Left ventricle myocardium inferior (tissue), 1 donor: Measurements from ENCODE around the gene DPF3. TPM values are rescaled to one million over a fixed set of nuclear protein-coding genes. Genes with fewer than 3 reads are reported as not detected.
A peak's percentile ranks its signal among the peaks of the same experiment; 100 is the strongest.

Source experiments
- DNase-seq: peaks from one replicate; pipeline ENCODE4 v3.0.0-alpha.2; 2020
- H3K27ac ChIP-seq: fragments of 200-600 bp; replicated peaks from 2 replicates; pipeline ENCODE4 v1.8.0; 2021
- H3K27me3 ChIP-seq: fragments of 200-600 bp; 2 replicates; pipeline ENCODE4 v1.8.0; 2021; ENCODE audit warnings: low read depth
- H3K36me3 ChIP-seq: fragments of 200-600 bp; 2 replicates; pipeline ENCODE4 v1.8.0; 2021
- H3K4me1 ChIP-seq: fragments of 200-600 bp; 2 replicates; pipeline ENCODE4 v1.8.0; 2021
- H3K4me3 ChIP-seq: fragments of 200-600 bp; 2 replicates; pipeline ENCODE4 v1.8.0; 2021; ENCODE audit warnings: mild to moderate bottlenecking, moderate library complexity
- H3K9me3 ChIP-seq: fragments of 200-600 bp; replicated peaks from 2 replicates; pipeline ENCODE4 v1.8.0; 2021
- intact Hi-C: fragments of 100-400 bp; cut with micrococcal nuclease; formaldehyde crosslinking; loops from one replicate; pipeline ENCODE4 v1.11.0; 2022
- total RNA-seq: library from RNA; stranded (reverse); fragmentation: NEBNext Ultra II Directional; extraction: Animal tissue kit (Norgen Biotek cat#: 25700); gene quantifications from one replicate; pipeline ENCODE4 v1.2.1, GENCODE V29; 2021
- TF ChIP-seq, protein P1 (sequence below): fragments of 200-600 bp; IDR thresholded peaks from 2 replicates; pipeline ENCODE4 v1.8.0; 2021; ENCODE audit warnings: antibody characterized with exemption, mild to moderate bottlenecking, borderline replicate concordance
- donor health status: DM: no; HTN: yes; CAD: no; lungs with severe emphysema.

The DPF3 gene
- total RNA-seq, 1 donor from 2014 or later: 37.7 TPM

DNA sequence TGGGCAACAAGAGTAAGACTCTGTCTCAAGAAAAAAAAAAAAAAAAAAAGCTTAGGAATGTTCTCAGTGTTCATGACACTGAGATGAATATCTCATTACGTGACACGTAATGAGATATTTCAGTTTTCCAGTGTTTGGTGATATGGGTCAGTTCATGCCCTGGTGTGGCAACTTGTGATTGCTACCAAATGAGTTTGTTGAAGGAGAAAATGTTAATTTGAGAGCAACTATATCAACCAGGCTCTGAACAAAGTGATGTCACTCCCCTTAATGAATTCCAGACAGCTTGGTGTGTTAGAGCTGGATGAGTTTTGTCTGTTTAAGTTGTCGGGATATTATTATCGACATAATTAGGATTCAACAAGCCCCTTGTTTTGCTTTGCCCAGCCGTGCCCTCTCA, 211.7 kb downstream of the DPF3 start:
- intact Hi-C loops: no loop called here
- no peaks in the 10 kb centered on the region for H3K9me3 ChIP-seq
- H3K4me3 ChIP-seq: no peak overlapping the region
- no peak overlapping the region for H3K27ac ChIP-seq
- DNase-seq: no peak
- H3K36me3 ChIP-seq: peaks cover 3% of the 10 kb centered on the region
- peaks cover 14% of the 10 kb centered on the region for H3K4me1 ChIP-seq
- TF ChIP-seq, protein P1, sequence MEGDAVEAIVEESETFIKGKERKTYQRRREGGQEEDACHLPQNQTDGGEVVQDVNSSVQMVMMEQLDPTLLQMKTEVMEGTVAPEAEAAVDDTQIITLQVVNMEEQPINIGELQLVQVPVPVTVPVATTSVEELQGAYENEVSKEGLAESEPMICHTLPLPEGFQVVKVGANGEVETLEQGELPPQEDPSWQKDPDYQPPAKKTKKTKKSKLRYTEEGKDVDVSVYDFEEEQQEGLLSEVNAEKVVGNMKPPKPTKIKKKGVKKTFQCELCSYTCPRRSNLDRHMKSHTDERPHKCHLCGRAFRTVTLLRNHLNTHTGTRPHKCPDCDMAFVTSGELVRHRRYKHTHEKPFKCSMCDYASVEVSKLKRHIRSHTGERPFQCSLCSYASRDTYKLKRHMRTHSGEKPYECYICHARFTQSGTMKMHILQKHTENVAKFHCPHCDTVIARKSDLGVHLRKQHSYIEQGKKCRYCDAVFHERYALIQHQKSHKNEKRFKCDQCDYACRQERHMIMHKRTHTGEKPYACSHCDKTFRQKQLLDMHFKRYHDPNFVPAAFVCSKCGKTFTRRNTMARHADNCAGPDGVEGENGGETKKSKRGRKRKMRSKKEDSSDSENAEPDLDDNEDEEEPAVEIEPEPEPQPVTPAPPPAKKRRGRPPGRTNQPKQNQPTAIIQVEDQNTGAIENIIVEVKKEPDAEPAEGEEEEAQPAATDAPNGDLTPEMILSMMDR: no peak
- H3K27me3 ChIP-seq: no peaks in the 10 kb centered on the region

DNA sequence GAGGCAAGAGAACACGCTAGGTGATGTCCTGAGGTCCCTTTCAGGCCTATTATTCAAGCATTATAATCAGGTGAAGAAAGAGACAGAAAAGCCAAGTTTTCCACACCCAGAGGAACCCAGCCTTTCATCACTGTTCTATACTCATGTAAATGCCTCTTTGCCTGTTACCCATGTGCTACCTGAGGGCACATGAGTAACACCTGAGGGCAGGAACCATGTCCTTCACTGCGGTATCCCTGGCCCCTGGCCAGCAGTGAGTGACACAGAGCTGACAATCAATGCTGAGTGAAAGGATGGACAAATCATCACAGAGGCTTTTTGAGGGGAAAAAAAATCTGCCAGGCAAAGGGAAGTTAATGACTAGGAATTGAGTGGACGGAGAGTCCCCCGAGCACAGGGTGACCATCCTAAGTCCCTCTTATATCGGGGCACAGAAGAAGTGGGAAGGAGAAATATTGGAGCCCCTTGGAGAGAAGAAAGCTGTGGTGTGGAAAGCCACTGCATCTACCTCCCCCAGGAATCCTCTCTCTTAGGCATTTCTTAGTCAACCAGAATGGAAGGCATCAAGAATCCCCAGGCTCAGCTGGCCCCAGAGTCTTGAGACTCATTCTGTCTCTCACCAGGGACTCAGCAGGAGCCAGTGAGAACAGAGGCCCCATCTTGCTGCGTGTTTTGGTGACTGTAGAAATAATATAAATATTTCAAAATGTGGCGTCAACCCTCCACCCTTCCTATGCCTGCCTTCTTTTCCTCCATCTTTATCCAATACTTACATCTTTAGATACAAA, 212.9 kb downstream of the DPF3 start:
- no peak overlapping the region for H3K27ac ChIP-seq
- intact Hi-C loops: no loop called here
- H3K27me3 ChIP-seq: no peaks in the 10 kb centered on the region
- H3K9me3 ChIP-seq: no peaks in the 10 kb centered on the region
- peaks cover 11% of the 10 kb centered on the region for H3K4me1 ChIP-seq
- H3K4me3 ChIP-seq: no peak overlapping the region
- DNase-seq: no peak
- peaks cover 3% of the 10 kb centered on the region for H3K36me3 ChIP-seq
- TF ChIP-seq, protein P1: no peak

DNA sequence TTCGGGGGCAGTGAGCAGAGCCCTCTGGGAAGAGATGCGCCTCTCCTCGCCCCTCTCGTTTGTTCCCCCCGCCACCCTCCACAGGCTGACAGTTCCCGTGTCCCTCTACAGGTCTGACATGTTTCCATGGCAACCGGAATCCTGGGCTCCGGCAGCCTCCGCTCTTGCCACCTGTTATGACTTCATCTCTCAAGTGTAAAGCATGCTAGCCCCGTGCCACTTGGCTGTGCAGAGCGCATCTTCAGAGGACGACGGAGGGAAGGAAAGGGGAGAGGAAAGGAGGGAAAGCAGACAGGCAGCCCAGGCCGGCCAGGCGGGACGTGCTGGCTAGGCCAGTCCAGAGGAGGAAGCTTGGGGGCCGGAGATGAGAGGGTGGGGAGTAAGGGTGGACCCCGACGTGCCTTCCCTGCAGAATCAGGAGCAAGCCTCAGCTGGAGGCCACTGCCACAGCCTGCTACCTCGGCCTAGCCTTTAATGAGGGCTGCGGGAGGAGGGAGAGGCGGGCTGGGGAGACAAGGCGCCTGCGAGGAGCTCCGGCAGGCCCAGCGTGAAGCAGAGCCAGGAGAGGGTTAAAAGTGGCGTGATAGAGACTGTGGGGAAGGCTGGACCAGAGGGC, 214.3 kb downstream of the DPF3 start:
- no peak overlapping the region for H3K27ac ChIP-seq
- no peak overlapping the region for H3K4me3 ChIP-seq
- H3K36me3 ChIP-seq: peaks cover 4% of the 10 kb centered on the region
- H3K4me1 ChIP-seq: peaks cover 11% of the 10 kb centered on the region
- intact Hi-C loops: no loop called here
- no peaks in the 10 kb centered on the region for H3K27me3 ChIP-seq
- no peaks in the 10 kb centered on the region for H3K9me3 ChIP-seq
- TF ChIP-seq, protein P1: no peak
- DNase-seq: no peak

DNA sequence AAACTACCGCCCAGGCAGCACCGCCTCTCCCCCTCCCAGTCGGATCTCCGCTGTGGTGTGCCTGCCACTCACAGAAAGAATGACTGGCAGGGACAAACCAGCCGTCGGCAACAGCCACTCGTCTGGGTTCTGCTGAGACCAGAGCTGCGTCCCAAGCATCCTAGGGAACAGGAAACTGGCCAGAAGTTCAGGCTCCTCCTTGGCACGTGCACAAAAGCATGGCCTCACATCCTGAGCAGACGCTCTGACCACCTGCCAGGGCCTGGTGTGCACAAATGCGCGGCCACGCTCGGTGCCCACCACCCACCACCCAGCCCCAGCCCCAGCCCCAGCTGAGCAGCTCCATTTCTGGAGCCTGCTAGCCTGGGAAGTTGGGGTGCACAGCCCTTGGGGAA, 214.8 kb downstream of the DPF3 start:
- Histone ChIP-seq H3K4me3 (no peak overlapping the region), H3K27me3 (no peaks in the 10 kb centered on the region), H3K36me3 (peaks cover 8% of the 10 kb centered on the region), H3K27ac (no peak overlapping the region), H3K9me3 (no peaks in the 10 kb centered on the region), H3K4me1 (peaks cover 11% of the 10 kb centered on the region)
- intact Hi-C loops: no loop called here
- DNase-seq: peak; percentile 37
- TF ChIP-seq, protein P1: no peak

DNA sequence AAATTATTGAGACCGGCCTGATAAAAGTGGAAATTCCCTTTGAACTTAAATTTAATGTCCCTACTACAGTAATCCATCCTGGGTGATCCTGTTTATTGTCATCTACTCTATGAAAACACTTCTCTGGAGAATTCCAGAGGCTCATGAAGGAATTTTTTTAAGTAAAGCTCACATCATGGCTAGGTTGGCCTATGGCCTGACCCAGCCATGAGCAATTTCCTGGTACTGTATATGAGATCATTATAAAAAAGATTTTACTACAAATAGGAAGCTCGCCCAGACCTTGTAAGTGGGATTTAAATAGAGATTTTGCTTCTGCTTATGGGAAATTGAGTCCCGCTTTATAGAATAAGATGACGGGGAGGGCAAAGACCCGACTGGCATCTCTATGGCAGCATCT, 215.5 kb downstream of the DPF3 start:
- peaks cover 11% of the 10 kb centered on the region for H3K4me1 ChIP-seq
- intact Hi-C loops: no loop called here
- H3K36me3 ChIP-seq: peaks cover 10% of the 10 kb centered on the region
- no peak overlapping the region for H3K27ac ChIP-seq
- no peak for DNase-seq
- TF ChIP-seq, protein P1: no peak
- no peaks in the 10 kb centered on the region for H3K27me3 ChIP-seq
- H3K4me3 ChIP-seq: no peak overlapping the region
- no peaks in the 10 kb centered on the region for H3K9me3 ChIP-seq
